Left ventricle myocardium superior (tissue), 1 donor: ENCODE data around the gene CDH3. TPM values are rescaled to one million over a fixed set of nuclear protein-coding genes. Genes with fewer than 3 reads are reported as not detected.

ENCODE experiments used
- ATAC-seq: fragments of 200-7000 bp; cut with Tn5 transposase; one replicate; pipeline ENCODE4 v1.9.1; 2020; ENCODE audit warnings: mild to moderate bottlenecking, moderate library complexity
- DNase-seq: peaks from one replicate; pipeline ENCODE4 v3.0.0-alpha.2; 2020
- intact Hi-C: fragments of 100-400 bp; cut with micrococcal nuclease; formaldehyde crosslinking; loops from one replicate; pipeline ENCODE4 v1.11.0; 2022
- total RNA-seq: library from RNA; stranded (reverse); fragmentation: NEBNext Ultra II Directional; extraction: Animal tissue kit (Norgen Biotek cat#: 25700); gene quantifications from one replicate; pipeline ENCODE4 v1.2.1, GENCODE V29; 2021
- donor health status: DM: no; HTN: yes; CAD: no; lungs with severe emphysema.

The CDH3 gene
- total RNA-seq, 1 donor from 2014 or later: 0.99 TPM

- ATAC-seq (no peak), DNase-seq (no peak)
- intact Hi-C loops: no loop called here
Observed at GRCh38 chr16:68731637-68732036, 86.5 kb downstream of the CDH3 start.

- no peak for ATAC-seq
- intact Hi-C loops: no loop called here
- DNase-seq: no peak
Observed at GRCh38 chr16:68732042-68732680, 87.1 kb downstream of the CDH3 start.

GRCh38 chr16:68732741-68733399 lies 87.8 kb downstream of the CDH3 start:
- DNase-seq (no peak), ATAC-seq (no peak)
- intact Hi-C loops: no loop called here

- intact Hi-C loops: no loop called here
- DNase-seq (no peak), ATAC-seq (no peak)
Observed at GRCh38 chr16:68733570-68733969, 88.5 kb downstream of the CDH3 start.

GRCh38 chr16:68734782-68735181 lies 89.7 kb downstream of the CDH3 start:
- intact Hi-C loops: no loop called here
- no peak for DNase-seq
- ATAC-seq: no peak

GRCh38 chr16:68736561-68736960 lies 91.5 kb downstream of the CDH3 start:
- intact Hi-C loops: no loop called here
- DNase-seq (no peak), ATAC-seq (no peak)

- ATAC-seq (peak; percentile 28), DNase-seq (no peak)
- intact Hi-C loops: no loop called here
Observed at GRCh38 chr16:68737046-68737729, 92.1 kb downstream of the CDH3 start, which contains the start of gene CDH1. Gene CDH1 (plus strand): TSS chr16:68737292. CDS start chr16:68737416, 124 bp downstream.

- intact Hi-C loops: no loop called here
- DNase-seq: no peak
- no peak for ATAC-seq
Observed at GRCh38 chr16:68737730-68738629, 92.9 kb downstream of the CDH3 start.

GRCh38 chr16:68739964-68740627 lies 95.0 kb downstream of the CDH3 start:
- DNase-seq (no peak), ATAC-seq (no peak)
- intact Hi-C loops: no loop called here

GRCh38 chr16:68740628-68741346 lies 95.7 kb downstream of the CDH3 start:
- no peak for DNase-seq
- intact Hi-C loops: no loop called here
- no peak for ATAC-seq

GRCh38 chr16:68743664-68744063 lies 98.6 kb downstream of the CDH3 start:
- no peak for DNase-seq
- intact Hi-C loops: no loop called here
- ATAC-seq: no peak

GRCh38 chr16:68744744-68745280 lies 99.7 kb downstream of the CDH3 start:
- intact Hi-C loops: no loop called here
- ATAC-seq: no peak

GRCh38 chr16:68746951-68747350 lies 101.8 kb downstream of the CDH3 start:
- no peak for DNase-seq
- ATAC-seq: no peak
- intact Hi-C loops: no loop called here

More at GRCh38 chr16:68744744-68745280, 99.7 kb downstream of the CDH3 start:
- DNase-seq: no peak

- DNase-seq (no peak), ATAC-seq (no peak)
- intact Hi-C loops: no loop called here
Observed at GRCh38 chr16:68749432-68749831, 104.3 kb downstream of the CDH3 start.
